ENCODE data around the gene CTNNBL1.

CTNNBL1 gene

DNA sequence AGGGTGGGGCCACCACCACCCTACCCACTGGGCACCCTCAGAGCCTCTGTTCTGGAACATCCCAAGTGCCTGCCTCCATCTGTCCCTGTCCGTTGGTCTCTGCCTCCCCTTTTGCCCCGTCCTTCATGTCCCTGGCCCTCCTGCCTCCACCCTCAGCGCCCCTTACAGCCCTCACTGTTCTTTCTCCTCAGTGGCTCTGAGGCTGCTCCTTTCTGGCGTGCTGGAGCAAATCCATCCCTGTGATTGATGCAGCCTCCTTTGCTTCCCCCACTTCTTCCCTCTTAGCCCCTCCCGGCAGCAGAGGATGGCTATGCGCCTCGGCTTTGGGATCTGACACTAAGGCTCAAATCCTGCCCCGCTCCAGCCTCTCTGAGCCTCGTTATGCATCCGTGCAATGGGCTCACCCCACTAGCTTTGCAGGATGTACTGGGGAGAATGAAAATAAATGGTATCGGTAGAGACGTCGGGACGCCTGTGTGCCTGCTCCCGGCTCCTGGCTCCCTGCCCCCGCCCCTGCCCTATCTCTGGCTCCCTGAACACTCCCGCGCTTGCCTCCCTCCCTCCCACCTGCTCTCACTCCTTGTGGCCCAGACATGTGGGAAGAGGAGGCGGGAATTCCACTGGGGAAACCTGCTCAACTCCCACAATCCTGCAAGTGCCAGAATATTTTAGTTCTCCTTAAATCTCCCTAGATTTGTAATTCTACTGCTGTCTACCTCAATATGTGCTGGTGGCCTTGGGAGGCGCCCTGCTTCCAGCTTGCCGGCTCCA, 222.2 kb downstream of the CTNNBL1 start:
- DNase-seq (ENCODE audit: extremely low read depth, insufficient read length): no peak
- H3K36me3 ChIP-seq (ENCODE audit: control insufficient read depth, insufficient read depth, low read length): no peaks in the 10 kb centered on the region
- H3K27me3 ChIP-seq (replicated peaks; ENCODE audit: control insufficient read depth, insufficient read depth, low read length): no peaks in the 10 kb centered on the region
- no peak overlapping the region for H3K4me3 ChIP-seq (replicated peaks; ENCODE audit: low read depth, low read length)
- TF ChIP-seq, protein P1, sequence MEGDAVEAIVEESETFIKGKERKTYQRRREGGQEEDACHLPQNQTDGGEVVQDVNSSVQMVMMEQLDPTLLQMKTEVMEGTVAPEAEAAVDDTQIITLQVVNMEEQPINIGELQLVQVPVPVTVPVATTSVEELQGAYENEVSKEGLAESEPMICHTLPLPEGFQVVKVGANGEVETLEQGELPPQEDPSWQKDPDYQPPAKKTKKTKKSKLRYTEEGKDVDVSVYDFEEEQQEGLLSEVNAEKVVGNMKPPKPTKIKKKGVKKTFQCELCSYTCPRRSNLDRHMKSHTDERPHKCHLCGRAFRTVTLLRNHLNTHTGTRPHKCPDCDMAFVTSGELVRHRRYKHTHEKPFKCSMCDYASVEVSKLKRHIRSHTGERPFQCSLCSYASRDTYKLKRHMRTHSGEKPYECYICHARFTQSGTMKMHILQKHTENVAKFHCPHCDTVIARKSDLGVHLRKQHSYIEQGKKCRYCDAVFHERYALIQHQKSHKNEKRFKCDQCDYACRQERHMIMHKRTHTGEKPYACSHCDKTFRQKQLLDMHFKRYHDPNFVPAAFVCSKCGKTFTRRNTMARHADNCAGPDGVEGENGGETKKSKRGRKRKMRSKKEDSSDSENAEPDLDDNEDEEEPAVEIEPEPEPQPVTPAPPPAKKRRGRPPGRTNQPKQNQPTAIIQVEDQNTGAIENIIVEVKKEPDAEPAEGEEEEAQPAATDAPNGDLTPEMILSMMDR (IDR thresholded peaks at IDR 0.05; ENCODE audit: insufficient read depth, low read length, poor library complexity, severe bottlenecking): no peak

DNA sequence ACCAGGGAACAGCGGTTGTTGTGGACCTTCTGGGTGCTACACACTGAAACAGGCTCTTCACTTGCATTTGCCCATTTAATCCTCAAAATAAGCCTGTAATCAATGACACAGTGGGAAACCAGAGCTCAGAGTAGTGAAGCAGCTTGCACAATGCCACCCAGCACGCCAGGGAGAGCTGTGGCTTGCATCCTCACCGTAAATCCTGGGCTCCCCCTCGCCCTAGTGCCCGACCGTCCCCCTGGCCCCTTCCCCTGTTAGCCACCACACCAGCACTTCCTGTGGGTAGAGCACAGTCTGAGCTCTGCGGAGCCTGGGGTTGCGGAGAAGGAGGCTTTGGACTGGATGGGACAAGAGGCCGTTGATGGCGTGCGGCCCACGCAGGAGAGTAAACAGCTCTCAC, 223.6 kb downstream of the CTNNBL1 start:
- H3K4me3 ChIP-seq (replicated peaks; ENCODE audit: low read depth, low read length): no peak overlapping the region
- DNase-seq (ENCODE audit: extremely low read depth, insufficient read length): no peak
- TF ChIP-seq, protein P1 (IDR thresholded peaks at IDR 0.05; ENCODE audit: insufficient read depth, low read length, poor library complexity, severe bottlenecking): no peak
- H3K36me3 ChIP-seq (ENCODE audit: control insufficient read depth, insufficient read depth, low read length): no peaks in the 10 kb centered on the region
- H3K27me3 ChIP-seq (replicated peaks; ENCODE audit: control insufficient read depth, insufficient read depth, low read length): no peaks in the 10 kb centered on the region

DNA sequence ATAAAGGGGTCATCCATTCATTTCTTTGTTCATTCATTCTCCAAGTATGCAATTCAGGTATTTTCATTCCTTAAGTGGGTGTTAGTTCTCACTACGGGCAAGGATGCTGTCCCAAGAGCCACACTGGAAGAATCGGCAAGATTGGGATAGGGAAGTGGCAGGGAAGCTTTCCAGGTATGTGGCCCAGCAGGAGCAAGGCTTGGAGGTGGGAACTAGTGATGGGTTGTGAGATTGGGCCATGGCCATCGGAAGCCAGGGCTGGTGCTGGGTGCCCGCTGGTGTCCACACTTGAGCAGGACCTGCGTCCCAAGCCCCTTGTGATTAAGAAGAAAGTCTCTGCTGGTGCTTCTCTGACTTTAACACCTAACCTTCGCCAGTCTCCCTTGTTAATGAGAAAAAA, 224.2 kb downstream of the CTNNBL1 start:
- no peak for DNase-seq (ENCODE audit: extremely low read depth, insufficient read length)
- H3K4me3 ChIP-seq (replicated peaks; ENCODE audit: low read depth, low read length): no peak overlapping the region
- no peaks in the 10 kb centered on the region for H3K27me3 ChIP-seq (replicated peaks; ENCODE audit: control insufficient read depth, insufficient read depth, low read length)
- TF ChIP-seq, protein P1 (IDR thresholded peaks at IDR 0.05; ENCODE audit: insufficient read depth, low read length, poor library complexity, severe bottlenecking): no peak
- H3K36me3 ChIP-seq (ENCODE audit: control insufficient read depth, insufficient read depth, low read length): no peaks in the 10 kb centered on the region

DNA sequence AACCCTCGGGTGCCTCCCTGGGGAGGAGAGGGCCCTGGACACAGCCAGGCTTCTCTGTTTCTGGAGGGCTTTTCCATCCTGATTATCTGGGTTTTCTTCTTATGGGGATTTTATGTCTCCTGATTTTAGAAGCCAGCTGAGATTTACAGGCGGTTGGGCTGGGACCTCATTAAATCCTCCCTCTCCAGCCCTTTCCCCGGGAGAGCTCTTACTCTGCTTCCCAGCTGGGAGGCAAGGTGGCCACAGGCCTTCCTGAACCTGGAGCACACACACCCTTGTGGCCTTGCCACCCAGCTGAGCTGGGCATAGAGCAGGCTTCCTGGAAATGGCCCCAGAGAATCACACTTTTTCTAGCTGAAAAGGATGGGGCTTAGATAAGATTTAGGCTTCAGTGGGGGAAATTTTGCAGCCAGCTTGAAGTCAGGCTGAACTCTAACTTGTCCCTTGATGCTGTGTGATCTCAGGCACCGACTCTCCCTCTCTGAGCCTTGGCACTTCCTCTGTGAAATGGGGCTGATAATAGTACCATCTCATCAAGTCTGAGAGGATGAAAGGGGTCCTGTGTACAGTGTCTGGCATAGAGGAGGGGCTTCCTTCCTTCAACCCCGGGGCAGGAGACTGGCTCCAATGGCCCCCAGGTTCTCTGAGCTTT, 225.7 kb downstream of the CTNNBL1 start:
- H3K4me3 ChIP-seq (replicated peaks; ENCODE audit: low read depth, low read length): no peak overlapping the region
- no peaks in the 10 kb centered on the region for H3K27me3 ChIP-seq (replicated peaks; ENCODE audit: control insufficient read depth, insufficient read depth, low read length)
- no peak for DNase-seq (ENCODE audit: extremely low read depth, insufficient read length)
- no peaks in the 10 kb centered on the region for H3K36me3 ChIP-seq (ENCODE audit: control insufficient read depth, insufficient read depth, low read length)
- TF ChIP-seq, protein P1 (IDR thresholded peaks at IDR 0.05; ENCODE audit: insufficient read depth, low read length, poor library complexity, severe bottlenecking): no peak

DNA sequence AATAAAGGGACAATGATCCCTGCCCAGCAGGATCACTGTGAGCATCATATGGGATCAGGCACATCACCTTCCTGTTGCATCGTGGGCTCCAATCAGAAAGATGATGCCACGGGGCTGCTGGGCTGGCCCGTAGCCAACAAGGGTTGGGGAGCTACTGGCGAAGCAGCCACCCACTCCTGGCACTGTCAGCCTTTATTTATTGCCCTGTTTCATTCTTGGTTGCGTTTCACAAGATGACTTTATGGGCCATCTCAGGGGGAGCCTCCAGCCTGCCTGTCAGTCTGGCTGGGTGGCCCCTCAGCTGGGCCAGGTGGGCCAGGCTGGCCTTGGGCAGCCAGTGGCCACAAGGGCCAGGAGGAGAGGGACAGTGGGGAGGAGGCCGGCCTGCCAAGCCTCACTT, 226.4 kb downstream of the CTNNBL1 start:
- TF ChIP-seq, protein P1 (IDR thresholded peaks at IDR 0.05; ENCODE audit: insufficient read depth, low read length, poor library complexity, severe bottlenecking): no peak
- no peaks in the 10 kb centered on the region for H3K36me3 ChIP-seq (ENCODE audit: control insufficient read depth, insufficient read depth, low read length)
- no peaks in the 10 kb centered on the region for H3K27me3 ChIP-seq (replicated peaks; ENCODE audit: control insufficient read depth, insufficient read depth, low read length)
- H3K4me3 ChIP-seq (replicated peaks; ENCODE audit: low read depth, low read length): no peak overlapping the region
- DNase-seq (ENCODE audit: extremely low read depth, insufficient read length): peak; percentile 50

All from GM06990 (cell line).